Measurements from ENCODE around the gene N4BP2L2.

Gene N4BP2L2

GRCh38 chr13:32425158-32425557, 113.4 kb downstream of the N4BP2L2 start:
- Histone ChIP-seq H3F3A (ENCODE audit: insufficient read depth) (no peaks in the 10 kb centered on the region), H3K4me2 (ENCODE audit: low read depth, low read length, poor library complexity, severe bottlenecking) (no peak overlapping the region), H3K4me3 (ENCODE audit: insufficient read depth, low read length, poor library complexity, severe bottlenecking) (no peak overlapping the region), H3K27me3 (ENCODE audit: low read length) (no peaks in the 10 kb centered on the region), H3K79me2 (ENCODE audit: insufficient read depth, low read length) (no peaks in the 10 kb centered on the region), H4K20me1 (ENCODE audit: low read depth, low read length) (no peaks in the 10 kb centered on the region), H3K27ac (ENCODE audit: low read depth, low read length) (no peak overlapping the region), H2AFZ (ENCODE audit: low read depth, low read length, severe bottlenecking) (no peak overlapping the region), H3K36me3 (ENCODE audit: low read length) (no peaks in the 10 kb centered on the region), H3K9me2 (replicated peaks; ENCODE audit: insufficient read depth, low read length) (no peaks in the 10 kb centered on the region), H3K9me3 (ENCODE audit: insufficient read depth, low read length) (no peaks in the 10 kb centered on the region; the same call in 1 of the 2 replicates), H3K9ac (ENCODE audit: low read length) (no peak overlapping the region)
- TF ChIP-seq EZH2phosphoT487 (conservative IDR thresholded peaks at IDR 0.05; ENCODE audit: low read length) = no peak
- TF ChIP-seq, protein P1, sequence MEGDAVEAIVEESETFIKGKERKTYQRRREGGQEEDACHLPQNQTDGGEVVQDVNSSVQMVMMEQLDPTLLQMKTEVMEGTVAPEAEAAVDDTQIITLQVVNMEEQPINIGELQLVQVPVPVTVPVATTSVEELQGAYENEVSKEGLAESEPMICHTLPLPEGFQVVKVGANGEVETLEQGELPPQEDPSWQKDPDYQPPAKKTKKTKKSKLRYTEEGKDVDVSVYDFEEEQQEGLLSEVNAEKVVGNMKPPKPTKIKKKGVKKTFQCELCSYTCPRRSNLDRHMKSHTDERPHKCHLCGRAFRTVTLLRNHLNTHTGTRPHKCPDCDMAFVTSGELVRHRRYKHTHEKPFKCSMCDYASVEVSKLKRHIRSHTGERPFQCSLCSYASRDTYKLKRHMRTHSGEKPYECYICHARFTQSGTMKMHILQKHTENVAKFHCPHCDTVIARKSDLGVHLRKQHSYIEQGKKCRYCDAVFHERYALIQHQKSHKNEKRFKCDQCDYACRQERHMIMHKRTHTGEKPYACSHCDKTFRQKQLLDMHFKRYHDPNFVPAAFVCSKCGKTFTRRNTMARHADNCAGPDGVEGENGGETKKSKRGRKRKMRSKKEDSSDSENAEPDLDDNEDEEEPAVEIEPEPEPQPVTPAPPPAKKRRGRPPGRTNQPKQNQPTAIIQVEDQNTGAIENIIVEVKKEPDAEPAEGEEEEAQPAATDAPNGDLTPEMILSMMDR (IDR thresholded peaks at IDR 0.05; ENCODE audit: insufficient read depth, low read length, poor library complexity, severe bottlenecking) = no peak

DNA sequence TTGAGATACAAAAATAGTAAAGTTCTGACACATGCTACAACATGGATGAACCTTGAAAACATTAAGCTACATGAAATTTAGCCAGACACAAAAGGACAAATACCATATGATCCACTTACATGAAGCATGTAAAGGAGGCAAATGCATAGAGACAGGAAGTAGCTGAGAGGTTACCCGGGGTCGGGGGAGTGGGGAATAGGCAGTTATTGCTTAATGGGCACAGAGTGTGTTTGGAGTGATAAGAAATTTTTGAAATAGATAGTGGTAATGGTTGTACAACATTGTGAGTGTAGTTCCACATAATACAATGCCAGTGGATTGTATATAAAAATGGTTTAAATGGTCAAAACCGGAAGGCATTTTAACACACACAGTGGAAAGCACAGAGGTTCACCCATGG, 115.0 kb downstream of the N4BP2L2 start:
- no peaks in the 10 kb centered on the region; the same call in 1 of the 2 replicates for H3K9me3 ChIP-seq (ENCODE audit: insufficient read depth, low read length)
- no peaks in the 10 kb centered on the region for H3F3A ChIP-seq (ENCODE audit: insufficient read depth)
- H3K27ac ChIP-seq (ENCODE audit: low read depth, low read length) = no peak overlapping the region
- no peak overlapping the region for H3K4me2 ChIP-seq (ENCODE audit: low read depth, low read length, poor library complexity, severe bottlenecking)
- no peak overlapping the region for H3K4me3 ChIP-seq (ENCODE audit: insufficient read depth, low read length, poor library complexity, severe bottlenecking)
- TF ChIP-seq, protein P1 (IDR thresholded peaks at IDR 0.05; ENCODE audit: insufficient read depth, low read length, poor library complexity, severe bottlenecking) = no peak
- no peak for TF ChIP-seq EZH2phosphoT487 (conservative IDR thresholded peaks at IDR 0.05; ENCODE audit: low read length)
- H3K27me3 ChIP-seq (ENCODE audit: low read length) = no peaks in the 10 kb centered on the region
- H4K20me1 ChIP-seq (ENCODE audit: low read depth, low read length) = no peaks in the 10 kb centered on the region
- no peak overlapping the region for H3K9ac ChIP-seq (ENCODE audit: low read length)
- no peaks in the 10 kb centered on the region for H3K9me2 ChIP-seq (replicated peaks; ENCODE audit: insufficient read depth, low read length)
- no peaks in the 10 kb centered on the region for H3K79me2 ChIP-seq (ENCODE audit: insufficient read depth, low read length)
- H3K36me3 ChIP-seq (ENCODE audit: low read length) = no peaks in the 10 kb centered on the region
- no peak overlapping the region for H2AFZ ChIP-seq (ENCODE audit: low read depth, low read length, severe bottlenecking)

DNA sequence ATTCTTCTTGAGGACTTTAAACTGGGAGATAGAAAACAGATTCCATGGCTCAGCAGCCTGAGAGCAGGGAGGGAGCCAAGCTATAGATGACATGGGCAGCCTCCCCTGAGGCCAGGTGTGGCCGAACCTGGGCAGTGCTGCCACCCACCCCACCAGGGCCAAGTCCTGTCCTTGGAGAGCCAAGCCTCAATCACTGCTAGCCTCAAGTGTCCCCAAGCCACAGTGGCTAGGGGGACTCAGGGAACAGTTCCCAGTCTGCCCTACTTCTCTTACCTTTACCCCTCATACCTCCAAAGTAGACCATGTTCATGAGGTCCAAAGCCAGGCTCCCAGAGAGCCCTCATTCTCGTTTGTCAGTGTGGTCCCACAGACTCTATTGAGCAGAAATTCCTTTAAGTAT, 118.7 kb downstream of the N4BP2L2 start:
- H3K9me2 ChIP-seq (replicated peaks; ENCODE audit: insufficient read depth, low read length) = no peaks in the 10 kb centered on the region

More for the DNA sequence above, 118.7 kb downstream of the N4BP2L2 start:
- H4K20me1 ChIP-seq (ENCODE audit: low read depth, low read length) = no peaks in the 10 kb centered on the region
- H3K79me2 ChIP-seq (ENCODE audit: insufficient read depth, low read length) = no peaks in the 10 kb centered on the region
- H3K9me3 ChIP-seq (ENCODE audit: insufficient read depth, low read length) = no peaks in the 10 kb centered on the region; the same call in 1 of the 2 replicates
- no peaks in the 10 kb centered on the region for H3F3A ChIP-seq (ENCODE audit: insufficient read depth)
- no peaks in the 10 kb centered on the region for H3K36me3 ChIP-seq (ENCODE audit: low read length)
- H3K27ac ChIP-seq (ENCODE audit: low read depth, low read length) = no peak overlapping the region
- H3K4me3 ChIP-seq (ENCODE audit: insufficient read depth, low read length, poor library complexity, severe bottlenecking) = no peak overlapping the region
- no peak overlapping the region for H2AFZ ChIP-seq (ENCODE audit: low read depth, low read length, severe bottlenecking)
- no peak for TF ChIP-seq EZH2phosphoT487 (conservative IDR thresholded peaks at IDR 0.05; ENCODE audit: low read length)
- TF ChIP-seq, protein P1 (IDR thresholded peaks at IDR 0.05; ENCODE audit: insufficient read depth, low read length, poor library complexity, severe bottlenecking) = no peak
- no peaks in the 10 kb centered on the region for H3K27me3 ChIP-seq (ENCODE audit: low read length)
- no peak overlapping the region for H3K4me2 ChIP-seq (ENCODE audit: low read depth, low read length, poor library complexity, severe bottlenecking)
- H3K9ac ChIP-seq (ENCODE audit: low read length) = no peak overlapping the region

All from SU-DHL-6 (cell line).